DMS114 treated with DMSO at 0.1 percent for 48 hours (cell line): ENCODE data around the gene WNT4.

Source experiments
- DNase-seq: peaks from one replicate; lab custom pipeline; 2025; ENCODE audit not compliant: unreplicated experiment; lab: John Stamatoyannopoulos, UW

The WNT4 gene

GRCh38 chr1:22089134-22089571 lies 53.7 kb downstream of the WNT4 start:
- no peak for DNase-seq

DNA sequence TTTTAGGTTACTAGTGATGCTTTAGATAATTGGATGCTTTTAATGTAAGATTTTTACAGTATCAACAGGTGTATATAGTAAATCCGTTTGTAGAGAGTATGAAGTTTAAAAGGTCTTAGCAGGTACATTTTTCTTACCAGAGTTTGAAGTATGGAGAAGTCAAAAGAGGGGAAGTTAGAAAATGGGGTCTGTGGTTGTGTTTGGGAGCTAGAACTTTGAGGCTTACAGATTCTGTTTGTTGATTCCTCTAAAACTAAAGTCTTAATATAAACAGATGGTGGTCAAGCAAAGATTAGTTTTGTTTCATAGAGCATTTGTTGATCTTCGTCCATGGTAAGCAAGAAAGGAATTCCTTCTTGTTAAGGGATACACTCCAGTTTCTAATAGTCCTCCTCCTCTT lies 54.6 kb downstream of the WNT4 start:
- DNase-seq = no peak

DNA sequence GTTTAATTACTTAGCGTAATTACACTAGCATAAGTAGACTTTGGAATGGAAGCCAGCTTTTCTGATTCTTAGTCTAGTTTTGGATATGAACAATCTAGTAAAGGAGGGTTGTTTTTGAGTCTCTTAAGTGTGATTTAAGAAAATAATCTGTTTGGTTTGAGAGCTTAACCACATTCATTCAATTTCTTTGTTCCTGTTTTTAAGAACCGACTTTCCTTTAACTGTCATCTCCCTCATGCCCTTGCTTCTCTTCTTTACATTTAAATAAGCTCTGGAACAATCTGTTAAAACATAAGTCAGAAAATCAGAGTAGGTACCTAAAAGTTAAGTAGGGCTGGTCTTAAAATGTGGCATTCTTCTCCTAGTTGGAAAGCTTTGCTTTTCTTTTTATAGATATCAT lies 62.7 kb downstream of the WNT4 start:
- no peak for DNase-seq

DNA sequence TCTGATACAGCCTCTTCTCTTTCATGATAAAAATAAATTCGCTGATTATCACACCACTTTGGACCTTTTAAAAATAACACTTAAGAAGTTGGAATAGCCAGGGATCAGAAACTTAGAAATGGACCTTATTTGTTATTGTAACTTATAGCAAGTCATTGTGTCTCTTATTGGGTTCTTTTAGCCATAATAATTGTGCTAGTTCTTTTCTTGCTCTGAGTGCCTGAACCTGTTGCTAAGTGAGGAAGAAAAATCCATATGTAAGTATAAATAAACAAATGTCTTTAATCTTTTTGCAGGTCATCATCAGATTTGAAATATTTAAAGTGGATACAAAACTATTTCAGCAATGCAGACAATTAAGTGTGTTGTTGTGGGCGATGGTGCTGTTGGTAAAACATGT lies 64.8 kb downstream of the WNT4 start:
- no peak for DNase-seq

DNA sequence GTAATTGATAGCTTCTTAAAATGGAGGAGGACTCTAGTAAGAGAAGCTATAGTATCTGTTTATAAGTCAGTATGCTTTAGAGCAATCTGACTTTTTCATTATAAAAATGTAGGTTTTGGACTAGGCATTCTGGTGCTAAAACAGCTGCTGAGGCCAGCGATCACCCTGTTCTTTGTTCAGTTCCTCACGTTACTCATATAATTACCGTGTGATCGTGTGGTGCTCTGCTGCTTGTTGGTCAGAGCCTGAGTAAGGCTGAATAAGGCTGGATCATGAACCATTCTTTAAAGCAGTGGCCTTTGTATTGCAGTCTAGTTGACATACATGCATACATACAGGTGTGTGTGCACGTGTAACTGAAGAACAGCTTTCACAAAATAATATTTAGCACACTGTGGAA lies 65.2 kb downstream of the WNT4 start:
- no peak for DNase-seq

- no peak for DNase-seq
Measured at GRCh38 chr1:22076346-22076745, 66.6 kb downstream of the WNT4 start.

DNA sequence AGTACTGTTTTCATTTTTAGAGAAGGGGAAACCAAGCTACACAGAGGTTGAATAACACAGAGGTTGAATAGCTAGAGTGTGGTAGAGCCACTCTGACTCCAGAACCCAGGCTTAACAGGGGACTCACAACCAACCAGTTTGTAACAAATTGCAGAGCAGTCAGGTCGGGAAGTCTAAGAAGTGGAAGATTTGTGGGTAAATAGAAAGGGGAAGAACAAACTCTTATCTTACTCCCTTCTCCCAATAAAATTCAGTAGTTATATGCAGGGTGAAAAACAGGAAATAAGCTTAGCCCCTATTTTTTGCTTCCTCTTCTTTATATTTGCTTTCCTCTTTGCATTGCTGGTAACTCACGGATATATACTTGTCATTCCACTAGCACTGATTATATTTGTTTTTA lies 67.2 kb downstream of the WNT4 start:
- no peak for DNase-seq

- no peak for DNase-seq
Measured at GRCh38 chr1:22074803-22075202, 68.1 kb downstream of the WNT4 start.

DNA sequence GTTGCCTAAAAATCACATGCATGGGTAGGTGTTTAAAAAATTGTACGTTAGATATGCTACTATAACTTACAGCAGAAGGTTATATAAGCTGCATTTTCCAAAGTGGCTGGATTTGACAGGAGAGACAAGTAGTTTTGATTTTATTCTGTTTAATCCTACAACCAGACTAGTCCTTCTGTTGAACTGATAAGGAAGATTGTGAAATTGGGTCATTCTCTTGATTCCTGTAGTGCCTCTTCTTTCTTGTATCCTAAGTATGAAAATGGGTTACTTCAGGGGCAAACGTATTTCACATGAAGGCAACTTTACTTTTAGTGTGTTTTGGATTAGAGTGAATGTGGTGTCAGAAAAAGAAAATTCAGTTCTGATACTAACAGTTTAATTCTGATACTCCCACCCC lies 71.4 kb downstream of the WNT4 start:
- DNase-seq = no peak
